GM12891 (cell line): ENCODE results near the gene SP8.

ENCODE experiments used
- DNase-seq: peaks from one replicate; pipeline ENCODE4 v3.0.0; 2011; ENCODE audit warnings: low spot score; ENCODE audit not compliant: insufficient read length
- FAIRE-seq: peaks from 2 replicates; lab custom pipeline; 2011; peaks lifted over from hg19 to GRCh38; lab: Jason Lieb, UNC
- PAX5 ChIP-seq: IDR thresholded peaks from 2 replicates; pipeline ENCODE4 v1.6.1; 2011; ENCODE audit warnings: low read length, moderate library complexity, mild to moderate bottlenecking; ENCODE audit not compliant: insufficient read depth, severe bottlenecking
- POLR2A ChIP-seq: IDR thresholded peaks from 2 replicates; pipeline ENCODE4 v1.6.1; 2011; ENCODE audit warnings: low read depth, low read length, control low read depth
- POLR2AphosphoS5 ChIP-seq: IDR thresholded peaks from 2 replicates; pipeline ENCODE4 v1.6.1; 2011; ENCODE audit warnings: low read depth, low read length, control low read depth
- POU2F2 ChIP-seq: IDR thresholded peaks from 2 replicates; pipeline ENCODE4 v1.6.1; 2011; ENCODE audit warnings: low read depth, mild to moderate bottlenecking, control low read depth, low read length, moderate library complexity
- SPI1 ChIP-seq: IDR thresholded peaks from 2 replicates; pipeline ENCODE4 v1.6.1; 2011; ENCODE audit warnings: low read depth, low read length, control low read depth
- TAF1 ChIP-seq: IDR thresholded peaks from 2 replicates; pipeline ENCODE4 v1.6.1; 2011; ENCODE audit warnings: low read depth, low read length, control low read depth

The SP8 gene

GRCh38 chr7:20786049-20786412 lies 655 bp downstream of the SP8 start:
- FAIRE-seq (no peak), DNase-seq (no peak)
- TF ChIP-seq TAF1 (no peak), PAX5 (no peak), POU2F2 (no peak), POLR2AphosphoS5 (no peak), POLR2A (no peak), SPI1 (no peak)

DNA sequence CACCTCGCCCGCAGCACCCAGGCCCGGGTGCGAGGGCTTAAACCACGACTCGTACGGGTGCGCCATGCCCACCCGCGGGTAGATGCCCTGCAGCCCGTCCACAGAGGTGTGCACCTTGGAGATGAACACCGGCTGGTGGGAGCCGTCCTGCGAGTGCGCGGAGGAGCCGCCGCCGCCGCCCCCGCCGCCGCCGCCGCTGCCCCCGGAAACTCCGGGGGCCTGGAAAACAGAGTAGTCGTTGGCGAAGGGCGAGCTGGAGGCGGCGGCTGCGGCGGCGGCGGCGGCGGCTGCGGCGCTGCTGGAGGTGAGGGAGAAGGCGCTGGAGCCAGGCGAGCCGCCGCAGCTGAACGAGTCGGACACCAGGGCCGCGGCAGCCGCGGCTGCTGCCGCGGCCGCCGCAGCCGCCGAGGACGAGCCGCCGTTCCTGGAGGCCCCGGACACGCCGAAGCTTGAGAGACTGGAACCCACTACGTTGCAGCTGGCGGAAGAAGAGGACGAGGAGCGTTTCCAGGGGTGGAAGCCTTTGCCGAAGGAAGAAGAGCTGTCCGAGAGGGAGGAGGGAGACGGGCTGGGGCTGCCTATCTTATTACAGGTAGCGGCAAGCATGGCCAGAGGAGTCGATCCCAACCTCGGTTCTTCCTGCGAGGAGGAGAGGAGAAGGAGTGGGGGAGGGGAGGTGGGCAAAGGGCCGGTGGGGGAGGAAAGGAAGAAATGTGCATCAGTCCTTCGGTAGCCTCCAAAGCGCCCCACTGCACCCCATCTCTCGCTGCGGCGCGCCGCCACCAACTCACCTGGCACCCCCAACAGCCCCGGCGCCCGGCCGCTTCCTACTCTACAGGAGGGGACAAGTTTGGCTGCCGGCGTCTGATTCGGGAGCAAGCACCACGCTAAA lies 1.3 kb downstream of the SP8 start:
- TF ChIP-seq POU2F2 = no peak
- no peak for TF ChIP-seq POLR2AphosphoS5
- no peak for TF ChIP-seq TAF1
- TF ChIP-seq PAX5 = no peak
- TF ChIP-seq SPI1 = no peak
- no peak for TF ChIP-seq POLR2A
- no peak for FAIRE-seq
- DNase-seq = no peak

- TF ChIP-seq POU2F2 = no peak
- TF ChIP-seq SPI1 = no peak
- TF ChIP-seq TAF1 = no peak
- TF ChIP-seq PAX5 = no peak
- no peak for TF ChIP-seq POLR2A
- TF ChIP-seq POLR2AphosphoS5 = no peak
- FAIRE-seq = no peak
- DNase-seq = no peak
Measured at GRCh38 chr7:20784388-20785156, 2.1 kb downstream of the SP8 start.

- no peak for FAIRE-seq
- no peak for TF ChIP-seq POU2F2
- no peak for TF ChIP-seq PAX5
- TF ChIP-seq POLR2AphosphoS5 = no peak
- no peak for TF ChIP-seq SPI1
- no peak for TF ChIP-seq TAF1
- TF ChIP-seq POLR2A = no peak
- DNase-seq = no peak
Measured at GRCh38 chr7:20783700-20784387, 2.8 kb downstream of the SP8 start.

DNA sequence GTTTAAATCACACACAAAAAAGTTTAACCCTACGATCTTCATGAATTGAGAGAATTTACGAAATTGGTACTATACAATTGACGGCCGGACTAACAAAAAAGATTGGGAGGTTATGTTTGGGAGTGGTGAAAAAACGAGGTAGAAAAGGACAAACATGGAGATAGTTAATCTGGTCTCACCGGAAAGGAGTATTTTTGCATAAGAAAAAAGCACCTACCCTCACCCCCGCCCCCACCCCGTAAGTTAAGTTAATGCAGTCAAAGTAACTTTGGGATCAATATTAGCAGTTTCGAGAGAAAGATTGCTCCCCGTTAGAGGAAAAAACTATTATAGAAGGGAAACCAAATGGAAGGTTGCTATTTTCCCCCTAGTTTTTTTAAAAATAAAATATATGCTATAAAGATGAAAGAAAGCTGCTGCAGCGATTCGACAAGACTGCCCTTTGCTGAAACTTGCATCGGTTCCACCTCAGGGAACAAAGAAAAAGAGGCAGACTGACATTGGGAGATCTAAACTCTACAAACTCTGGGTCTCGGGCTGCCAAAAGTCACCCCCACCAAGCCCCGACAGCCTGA lies 3.5 kb downstream of the SP8 start:
- TF ChIP-seq POU2F2 (no peak), POLR2AphosphoS5 (no peak), PAX5 (no peak), POLR2A (no peak), SPI1 (no peak), TAF1 (no peak)
- no peak for DNase-seq
- FAIRE-seq = no peak

- no peak for DNase-seq
- FAIRE-seq = no peak
- no peak for TF ChIP-seq PAX5
- TF ChIP-seq POU2F2 = no peak
Measured at GRCh38 chr7:20779041-20779440, 7.6 kb downstream of the SP8 start.

- no peak for FAIRE-seq
- no peak for DNase-seq
- TF ChIP-seq POLR2AphosphoS5 (no peak), SPI1 (no peak), PAX5 (no peak), POU2F2 (no peak), TAF1 (no peak), POLR2A (no peak)
Measured at GRCh38 chr7:20778063-20778721, 8.5 kb downstream of the SP8 start.

DNA sequence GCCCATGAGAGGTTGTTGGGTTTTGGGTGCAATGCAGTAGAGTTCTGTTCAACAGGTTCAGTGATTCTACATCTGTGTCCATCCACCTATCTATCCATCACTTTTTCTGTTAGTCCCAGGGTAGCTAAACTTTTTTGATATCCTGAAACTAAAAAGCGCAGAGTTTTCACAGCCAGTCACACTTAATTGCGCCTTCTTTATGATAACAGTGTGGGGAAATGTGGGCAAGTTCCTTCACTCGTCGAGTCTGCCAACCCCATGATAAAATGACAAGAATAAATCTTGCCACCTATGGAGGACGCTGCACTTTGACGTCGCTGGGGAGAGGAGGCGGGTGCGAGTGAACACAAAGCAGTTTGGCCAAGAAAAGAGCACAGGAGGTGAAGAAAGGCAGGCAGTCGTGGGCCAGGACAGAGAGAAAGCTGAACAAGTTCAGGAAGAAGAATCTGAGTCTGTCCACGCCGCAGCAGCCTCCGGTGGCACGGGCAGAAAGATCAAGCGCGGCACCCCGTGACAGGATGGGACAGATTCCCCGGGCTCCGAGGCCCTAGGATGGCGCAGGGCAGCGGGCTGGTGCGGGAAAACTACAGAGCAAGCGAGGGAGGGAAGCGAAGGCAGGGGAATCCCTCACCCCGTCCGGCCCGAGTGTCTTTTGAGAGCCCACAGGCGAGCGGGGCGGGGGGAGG lies 9.2 kb downstream of the SP8 start:
- DNase-seq (no peak), FAIRE-seq (no peak)
- TF ChIP-seq POLR2AphosphoS5 (no peak), TAF1 (no peak), PAX5 (no peak), POU2F2 (no peak), POLR2A (no peak), SPI1 (no peak)

DNA sequence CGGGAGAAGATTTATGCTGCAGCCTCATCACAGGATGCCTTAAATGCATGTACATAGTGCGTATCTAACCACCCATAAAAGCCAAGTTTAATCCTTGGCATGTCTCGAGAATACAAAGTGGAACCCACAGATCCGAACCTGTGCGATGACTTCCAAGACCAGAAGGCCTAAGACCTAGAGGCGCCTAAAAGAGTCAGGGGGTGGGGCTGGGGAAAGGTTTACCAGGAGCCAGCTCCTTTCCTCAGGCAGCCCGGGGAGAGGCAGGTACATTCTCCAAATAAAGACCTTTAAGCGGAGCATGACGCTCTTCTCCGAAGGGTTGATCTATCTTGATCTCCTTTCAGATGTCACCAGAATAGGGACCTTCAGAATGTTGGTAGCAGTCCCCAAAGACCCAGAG lies 9.7 kb downstream of the SP8 start:
- FAIRE-seq (no peak), DNase-seq (no peak)
- no peak for TF ChIP-seq POU2F2
- TF ChIP-seq TAF1 = no peak
- no peak for TF ChIP-seq POLR2AphosphoS5
- TF ChIP-seq POLR2A = no peak
- TF ChIP-seq PAX5 = no peak
- no peak for TF ChIP-seq SPI1
